Keratinocyte (primary cell): ENCODE measurements around the gene NRG3. TPM values are rescaled to one million over a fixed set of nuclear protein-coding genes. Genes with fewer than 3 reads are reported as not detected.

Experiments used
- DNase-seq: peaks from one replicate; pipeline ENCODE4 v3.0.0-alpha.2; 2011; ENCODE audit warnings: low read depth, missing footprints, low spot score
- FAIRE-seq: peaks from 2 replicates; lab custom pipeline; 2011; peaks lifted over from hg19 to GRCh38; lab: Jason Lieb, UNC
- H2AFZ ChIP-seq: 2 replicates; pipeline ENCODE4 v1.6.0; 2012; ENCODE audit warnings: low read length, control low read depth, inconsistent platforms; ENCODE audit not compliant: control insufficient read depth
- H3K27ac ChIP-seq: 2 replicates; pipeline ENCODE4 v1.5.1; 2011; ENCODE audit warnings: low read length; ENCODE audit not compliant: control insufficient read depth, insufficient read depth
- H3K27me3 ChIP-seq: 3 replicates; pipeline ENCODE4 v1.6.0; 2011; ENCODE audit warnings: low read length; ENCODE audit not compliant: control insufficient read depth, insufficient read depth; ENCODE audit errors: extremely low read depth
- H3K36me3 ChIP-seq, 2 experiments: 2 replicates in 1 of 2; 3 replicates in 1 of 2; pipeline ENCODE4 v1.5.1; 2011; ENCODE audit warnings: low read length in 2 of 2, mild to moderate bottlenecking in 1 of 2; ENCODE audit not compliant: control insufficient read depth in 2 of 2, insufficient read depth in 2 of 2; ENCODE audit errors: extremely low read depth in 1 of 2
- H3K4me1 ChIP-seq: 3 replicates; pipeline ENCODE4 v1.5.1; 2011; ENCODE audit warnings: low read length; ENCODE audit not compliant: control insufficient read depth, insufficient read depth; ENCODE audit errors: extremely low read depth
- H3K4me2 ChIP-seq: 3 replicates; pipeline ENCODE4 v1.6.0; 2011; ENCODE audit warnings: low read depth, low read length; ENCODE audit not compliant: control insufficient read depth, insufficient read depth; ENCODE audit errors: extremely low read depth
- H3K4me3 ChIP-seq, 3 experiments: fragments of 200-600 bp in 1 of 3; sonication (generic) in 1 of 3; 2 replicates in 2 of 3; 3 replicates in 1 of 3; pipeline ENCODE4 v1.5.1; 2011 to 2016; ENCODE audit warnings: low read length in 3 of 3, mild to moderate bottlenecking in 3 of 3, control low read depth in 2 of 3, inconsistent platforms in 1 of 3, low read depth in 1 of 3, mixed read lengths in 1 of 3, mixed run types in 1 of 3, moderate library complexity in 1 of 3; ENCODE audit not compliant: control insufficient read depth in 2 of 3, insufficient read depth in 2 of 3; ENCODE audit errors: extremely low read depth in 1 of 3
- H3K79me2 ChIP-seq: 2 replicates; pipeline ENCODE4 v1.6.0; 2012; ENCODE audit warnings: low read length; ENCODE audit not compliant: control insufficient read depth, insufficient read depth
- H3K9ac ChIP-seq: 3 replicates; pipeline ENCODE4 v1.6.0; 2011; ENCODE audit warnings: low read length; ENCODE audit not compliant: control insufficient read depth, insufficient read depth; ENCODE audit errors: extremely low read depth
- H3K9me1 ChIP-seq: 3 replicates; pipeline ENCODE4 v1.6.0; 2011; ENCODE audit warnings: low read length; ENCODE audit not compliant: control insufficient read depth, insufficient read depth; ENCODE audit errors: extremely low read depth
- H3K9me3 ChIP-seq: 2 replicates; pipeline ENCODE4 v1.5.1; 2012; ENCODE audit warnings: low read depth, low read length; ENCODE audit not compliant: control insufficient read depth
- H4K20me1 ChIP-seq: 3 replicates; pipeline ENCODE4 v1.6.0; 2011; ENCODE audit warnings: low read length; ENCODE audit not compliant: control insufficient read depth, insufficient read depth; ENCODE audit errors: extremely low read depth
- CTCF ChIP-seq, 3 experiments: IDR thresholded peaks in 1 of 3; conservative IDR thresholded peaks in 1 of 3; optimal IDR thresholded peaks in 1 of 3; 2 replicates in 2 of 3; 3 replicates in 1 of 3; pipeline versions ENCODE3 to v1.5.1; 2011; ENCODE audit warnings: low read length in 3 of 3, mild to moderate bottlenecking in 3 of 3, moderate library complexity in 2 of 3, control low read depth in 1 of 3, inconsistent platforms in 1 of 3; ENCODE audit not compliant: insufficient read depth in 2 of 3; ENCODE audit errors: extremely low read depth in 1 of 3
- EZH2 ChIP-seq: IDR thresholded peaks from one replicate; pipeline ENCODE4 v1.6.1; 2012; ENCODE audit warnings: inconsistent platforms, mild to moderate bottlenecking, low read length, moderate library complexity
- dilution Hi-C: fragments of 300-500 bp; cut with MboI; formaldehyde crosslinking; loops from one replicate; pipeline ENCODE4 v1.7.0; 2020; ENCODE audit warnings: low sequenced_read_pairs; ENCODE audit not compliant: extremely low pct_ligation_motif_present
- polyA plus RNA-seq, 5 experiments: library from polyadenylated mRNA; depleted of rRNA in 3 of 5; stranded (reverse) in 3 of 5; stranded (forward) in 1 of 5; unstranded in 1 of 5; fragments of >200 nt; gene quantifications; 1 replicate in 1 of 5; 2 replicates in 3 of 5; 3 replicates in 1 of 5; pipeline versions ENCODE4 v1.2.1 to v1.2.3, GENCODE V29; 2011 to 2012; ENCODE audit warnings: missing spikeins in 2 of 5, low read depth in 1 of 5, low replicate concordance in 1 of 5

Gene NRG3
- polyA plus RNA-seq, 1 donor (not counting 4 experiments of a cell fraction or from before 2014, with no cell fraction given): not detected

- H3K4me3 ChIP-seq: no peak overlapping the region
- no peaks in the 10 kb centered on the region for H3K9me1 ChIP-seq
- no peak for DNase-seq
- H3K79me2 ChIP-seq: no peaks in the 10 kb centered on the region
- no peak overlapping the region for H3K9ac ChIP-seq
- no peak for FAIRE-seq
- H3K27me3 ChIP-seq: no peaks in the 10 kb centered on the region
- H3K4me2 ChIP-seq: no peak overlapping the region
- no peaks in the 10 kb centered on the region for H3K36me3 ChIP-seq
- H3K4me1 ChIP-seq: no peaks in the 10 kb centered on the region
- no peaks in the 10 kb centered on the region for H4K20me1 ChIP-seq
- dilution Hi-C loops: no loop called here
- H3K27ac ChIP-seq: no peak overlapping the region
- H2AFZ ChIP-seq: no peak overlapping the region
- peaks cover 4% of the 10 kb centered on the region for H3K9me3 ChIP-seq
- TF ChIP-seq CTCF (optimal IDR thresholded peaks at IDR 0.05 in 1 of 3, IDR thresholded peaks at IDR 0.05 in 1 of 3, conservative IDR thresholded peaks at IDR 0.05 in 1 of 3; ENCODE audit: extremely low read depth in 1 of 3, insufficient read depth in 2 of 3, low read length in 3 of 3): no peak
- no peak for TF ChIP-seq EZH2
Observed at GRCh38 chr10:81959016-81959415, 84.0 kb downstream of the NRG3 start.

- no peaks in the 10 kb centered on the region for H4K20me1 ChIP-seq
- no peak overlapping the region for H3K27ac ChIP-seq
- H3K9me1 ChIP-seq: no peaks in the 10 kb centered on the region
- H3K27me3 ChIP-seq: no peaks in the 10 kb centered on the region
- no peaks in the 10 kb centered on the region for H3K4me1 ChIP-seq
- peaks cover 6% of the 10 kb centered on the region for H3K9me3 ChIP-seq
- FAIRE-seq: no peak
- no peak overlapping the region for H3K4me3 ChIP-seq
- H3K4me2 ChIP-seq: no peak overlapping the region
- dilution Hi-C loops: no loop called here
- TF ChIP-seq CTCF (optimal IDR thresholded peaks at IDR 0.05 in 1 of 3, IDR thresholded peaks at IDR 0.05 in 1 of 3, conservative IDR thresholded peaks at IDR 0.05 in 1 of 3; ENCODE audit: extremely low read depth in 1 of 3, insufficient read depth in 2 of 3, low read length in 3 of 3) (no peak), EZH2 (no peak)
- no peaks in the 10 kb centered on the region for H3K36me3 ChIP-seq
- H3K79me2 ChIP-seq: no peaks in the 10 kb centered on the region
- no peak overlapping the region for H3K9ac ChIP-seq
- H2AFZ ChIP-seq: no peak overlapping the region
- no peak for DNase-seq
Observed at GRCh38 chr10:81961451-81962184, 86.6 kb downstream of the NRG3 start.
